Keratinocyte (primary cell): ENCODE results near the gene GID8. TPM values are rescaled to one million over a fixed set of nuclear protein-coding genes. Genes with fewer than 3 reads are reported as not detected.

Experiments used
- DNase-seq: peaks from one replicate; pipeline ENCODE4 v3.0.0-alpha.2; 2011; ENCODE audit warnings: low read depth, missing footprints, low spot score
- FAIRE-seq: peaks from 2 replicates; lab custom pipeline; 2011; peaks lifted over from hg19 to GRCh38; lab: Jason Lieb, UNC
- H2AFZ ChIP-seq: 2 replicates; pipeline ENCODE4 v1.6.0; 2012; ENCODE audit warnings: low read length, control low read depth, inconsistent platforms; ENCODE audit not compliant: control insufficient read depth
- H3K27ac ChIP-seq: 2 replicates; pipeline ENCODE4 v1.5.1; 2011; ENCODE audit warnings: low read length; ENCODE audit not compliant: control insufficient read depth, insufficient read depth
- H3K27me3 ChIP-seq: 3 replicates; pipeline ENCODE4 v1.6.0; 2011; ENCODE audit warnings: low read length; ENCODE audit not compliant: control insufficient read depth, insufficient read depth; ENCODE audit errors: extremely low read depth
- H3K36me3 ChIP-seq, 2 experiments: 2 replicates in 1 of 2; 3 replicates in 1 of 2; pipeline ENCODE4 v1.5.1; 2011; ENCODE audit warnings: low read length in 2 of 2, mild to moderate bottlenecking in 1 of 2; ENCODE audit not compliant: control insufficient read depth in 2 of 2, insufficient read depth in 2 of 2; ENCODE audit errors: extremely low read depth in 1 of 2
- H3K4me1 ChIP-seq: 3 replicates; pipeline ENCODE4 v1.5.1; 2011; ENCODE audit warnings: low read length; ENCODE audit not compliant: control insufficient read depth, insufficient read depth; ENCODE audit errors: extremely low read depth
- H3K4me2 ChIP-seq: 3 replicates; pipeline ENCODE4 v1.6.0; 2011; ENCODE audit warnings: low read depth, low read length; ENCODE audit not compliant: control insufficient read depth, insufficient read depth; ENCODE audit errors: extremely low read depth
- H3K4me3 ChIP-seq, 3 experiments: fragments of 200-600 bp in 1 of 3; sonication (generic) in 1 of 3; 2 replicates in 2 of 3; 3 replicates in 1 of 3; pipeline ENCODE4 v1.5.1; 2011 to 2016; ENCODE audit warnings: low read length in 3 of 3, mild to moderate bottlenecking in 3 of 3, control low read depth in 2 of 3, inconsistent platforms in 1 of 3, low read depth in 1 of 3, mixed read lengths in 1 of 3, mixed run types in 1 of 3, moderate library complexity in 1 of 3; ENCODE audit not compliant: control insufficient read depth in 2 of 3, insufficient read depth in 2 of 3; ENCODE audit errors: extremely low read depth in 1 of 3
- H3K79me2 ChIP-seq: 2 replicates; pipeline ENCODE4 v1.6.0; 2012; ENCODE audit warnings: low read length; ENCODE audit not compliant: control insufficient read depth, insufficient read depth
- H3K9ac ChIP-seq: 3 replicates; pipeline ENCODE4 v1.6.0; 2011; ENCODE audit warnings: low read length; ENCODE audit not compliant: control insufficient read depth, insufficient read depth; ENCODE audit errors: extremely low read depth
- H3K9me1 ChIP-seq: 3 replicates; pipeline ENCODE4 v1.6.0; 2011; ENCODE audit warnings: low read length; ENCODE audit not compliant: control insufficient read depth, insufficient read depth; ENCODE audit errors: extremely low read depth
- H3K9me3 ChIP-seq: 2 replicates; pipeline ENCODE4 v1.5.1; 2012; ENCODE audit warnings: low read depth, low read length; ENCODE audit not compliant: control insufficient read depth
- H4K20me1 ChIP-seq: 3 replicates; pipeline ENCODE4 v1.6.0; 2011; ENCODE audit warnings: low read length; ENCODE audit not compliant: control insufficient read depth, insufficient read depth; ENCODE audit errors: extremely low read depth
- EZH2 ChIP-seq: IDR thresholded peaks from one replicate; pipeline ENCODE4 v1.6.1; 2012; ENCODE audit warnings: inconsistent platforms, mild to moderate bottlenecking, low read length, moderate library complexity
- dilution Hi-C: fragments of 300-500 bp; cut with MboI; formaldehyde crosslinking; loops from one replicate; pipeline ENCODE4 v1.7.0; 2020; ENCODE audit warnings: low sequenced_read_pairs; ENCODE audit not compliant: extremely low pct_ligation_motif_present
- polyA plus RNA-seq, 5 experiments: library from polyadenylated mRNA; depleted of rRNA in 3 of 5; stranded (reverse) in 3 of 5; stranded (forward) in 1 of 5; unstranded in 1 of 5; fragments of >200 nt; gene quantifications; 1 replicate in 1 of 5; 2 replicates in 3 of 5; 3 replicates in 1 of 5; pipeline versions ENCODE4 v1.2.1 to v1.2.3, GENCODE V29; 2011 to 2012; ENCODE audit warnings: missing spikeins in 2 of 5, low read depth in 1 of 5, low replicate concordance in 1 of 5
- TF ChIP-seq, protein P1 (sequence below), 3 experiments: IDR thresholded peaks in 1 of 3; conservative IDR thresholded peaks in 1 of 3; optimal IDR thresholded peaks in 1 of 3; 2 replicates in 2 of 3; 3 replicates in 1 of 3; pipeline versions ENCODE3 to v1.5.1; 2011; ENCODE audit warnings: low read length in 3 of 3, mild to moderate bottlenecking in 3 of 3, moderate library complexity in 2 of 3, control low read depth in 1 of 3, inconsistent platforms in 1 of 3; ENCODE audit not compliant: insufficient read depth in 2 of 3; ENCODE audit errors: extremely low read depth in 1 of 3

The GID8 gene
- polyA plus RNA-seq, 1 donor (not counting 4 experiments of a cell fraction or from before 2014, with no cell fraction given): 23.7 TPM

GRCh38 chr20:62967149-62967501 lies 29.2 kb downstream of the GID8 start:
- H3K9me3 ChIP-seq: no peaks in the 10 kb centered on the region
- dilution Hi-C loops: no loop called here
- H3K27ac ChIP-seq: no peak overlapping the region
- H3K27me3 ChIP-seq: peaks cover 48% of the 10 kb centered on the region
- no peak for FAIRE-seq
- no peaks in the 10 kb centered on the region for H3K79me2 ChIP-seq
- no peak for DNase-seq
- peaks cover 3% of the 10 kb centered on the region for H3K4me1 ChIP-seq
- no peak overlapping the region for H3K4me3 ChIP-seq
- no peak for TF ChIP-seq EZH2
- TF ChIP-seq, protein P1, sequence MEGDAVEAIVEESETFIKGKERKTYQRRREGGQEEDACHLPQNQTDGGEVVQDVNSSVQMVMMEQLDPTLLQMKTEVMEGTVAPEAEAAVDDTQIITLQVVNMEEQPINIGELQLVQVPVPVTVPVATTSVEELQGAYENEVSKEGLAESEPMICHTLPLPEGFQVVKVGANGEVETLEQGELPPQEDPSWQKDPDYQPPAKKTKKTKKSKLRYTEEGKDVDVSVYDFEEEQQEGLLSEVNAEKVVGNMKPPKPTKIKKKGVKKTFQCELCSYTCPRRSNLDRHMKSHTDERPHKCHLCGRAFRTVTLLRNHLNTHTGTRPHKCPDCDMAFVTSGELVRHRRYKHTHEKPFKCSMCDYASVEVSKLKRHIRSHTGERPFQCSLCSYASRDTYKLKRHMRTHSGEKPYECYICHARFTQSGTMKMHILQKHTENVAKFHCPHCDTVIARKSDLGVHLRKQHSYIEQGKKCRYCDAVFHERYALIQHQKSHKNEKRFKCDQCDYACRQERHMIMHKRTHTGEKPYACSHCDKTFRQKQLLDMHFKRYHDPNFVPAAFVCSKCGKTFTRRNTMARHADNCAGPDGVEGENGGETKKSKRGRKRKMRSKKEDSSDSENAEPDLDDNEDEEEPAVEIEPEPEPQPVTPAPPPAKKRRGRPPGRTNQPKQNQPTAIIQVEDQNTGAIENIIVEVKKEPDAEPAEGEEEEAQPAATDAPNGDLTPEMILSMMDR (optimal IDR thresholded peaks at IDR 0.05 in 1 of 3, IDR thresholded peaks at IDR 0.05 in 1 of 3, conservative IDR thresholded peaks at IDR 0.05 in 1 of 3; ENCODE audit: extremely low read depth in 1 of 3, insufficient read depth in 2 of 3, low read length in 3 of 3): no peak
- peaks cover 7% of the 10 kb centered on the region for H4K20me1 ChIP-seq
- no peaks in the 10 kb centered on the region for H3K9me1 ChIP-seq
- no peak overlapping the region for H2AFZ ChIP-seq
- H3K9ac ChIP-seq: no peak overlapping the region
- H3K4me2 ChIP-seq: no peak overlapping the region
- H3K36me3 ChIP-seq: no peaks in the 10 kb centered on the region

GRCh38 chr20:62967628-62968351 lies 29.8 kb downstream of the GID8 start:
- Histone ChIP-seq H4K20me1 (peaks cover 8% of the 10 kb centered on the region), H3K27ac (no peak overlapping the region), H3K27me3 (peaks cover 50% of the 10 kb centered on the region), H3K4me1 (peaks cover 7% of the 10 kb centered on the region), H3K9ac (no peak overlapping the region), H3K4me2 (no peak overlapping the region), H3K9me3 (no peaks in the 10 kb centered on the region), H3K4me3 (no peak overlapping the region), H3K9me1 (no peaks in the 10 kb centered on the region), H3K79me2 (no peaks in the 10 kb centered on the region), H3K36me3 (no peaks in the 10 kb centered on the region), H2AFZ (no peak overlapping the region)
- TF ChIP-seq, protein P1 (optimal IDR thresholded peaks at IDR 0.05 in 1 of 3, IDR thresholded peaks at IDR 0.05 in 1 of 3, conservative IDR thresholded peaks at IDR 0.05 in 1 of 3; ENCODE audit: extremely low read depth in 1 of 3, insufficient read depth in 2 of 3, low read length in 3 of 3): no peak
- no peak for TF ChIP-seq EZH2
- dilution Hi-C loops: no loop called here
- no peak for DNase-seq
- FAIRE-seq: no peak
